Body of pancreas (tissue), 4 donors: ENCODE measurements around the gene PPFIA1. TPM values are rescaled to one million over a fixed set of nuclear protein-coding genes. Genes with fewer than 3 reads are reported as not detected.

Source experiments
- ATAC-seq: fragments of 150-250 bp; one replicate; pipeline ENCODE4 v1.9.1; 2016
- DNase-seq, 4 donors: peaks; one replicate each; pipeline ENCODE4 v3.0.0-alpha.2; 2019
- H3K27ac ChIP-seq, 4 donors: fragments of 200-600 bp; sonication (generic); 1 replicate in 3 of 4; 2 replicates in 1 of 4; pipeline versions ENCODE4 v1.5.1 to v1.6.1; 2016 to 2019; ENCODE audit warnings: mild to moderate bottlenecking in 1 of 4, mixed read lengths in 1 of 4, moderate library complexity in 1 of 4
- H3K27me3 ChIP-seq, 2 donors: fragments of 200-600 bp; sonication (generic); one replicate each; pipeline ENCODE4 v1.6.0; 2016; ENCODE audit warnings: mild to moderate bottlenecking in 1 of 2
- H3K36me3 ChIP-seq, 2 donors: fragments of 200-600 bp; sonication (generic); replicated peaks in 1 of 2; 2 replicates each; pipeline ENCODE4 v1.5.1; 2016; ENCODE audit warnings: low read depth in 2 of 2; ENCODE audit not compliant: insufficient read depth in 1 of 2
- H3K4me1 ChIP-seq: fragments of 200-600 bp; sonication (generic); one replicate; pipeline ENCODE4 v1.6.0; 2016
- H3K4me3 ChIP-seq, 2 donors: fragments of 200-600 bp; sonication (generic); 1 replicate in 1 of 2; 2 replicates in 1 of 2; pipeline ENCODE4 v1.5.1; 2016 to 2019
- H3K9me3 ChIP-seq, 3 donors: fragments of 200-600 bp; sonication (generic); 1 replicate in 2 of 3; 2 replicates in 1 of 3; pipeline ENCODE4 v1.5.1; 2016
- POLR2A ChIP-seq, 3 donors: fragments of 450-650 bp; IDR thresholded peaks; one replicate each; pipeline ENCODE4 v1.6.1; 2016; ENCODE audit warnings: antibody characterized with exemption in 3 of 3, mild to moderate bottlenecking in 2 of 3
- WGBS, 2 donors: methylation state at CpG; one replicate each; pipeline ENCODE4 v1.1.5; 2017; 5-methylcytosine and 5-hydroxymethylcytosine counted together
- intact Hi-C: fragments of 100-400 bp; cut with DNase I; formaldehyde crosslinking; loops from one replicate; pipeline ENCODE4 v1.15.1; 2023
- total RNA-seq, 2 donors: library from RNA; depleted of rRNA; stranded (reverse); fragments of >200 nt; gene quantifications; one replicate each; pipeline ENCODE4 v1.1.0, GENCODE V29; 2016
- TF ChIP-seq, protein P1 (sequence below), 7 experiments: fragments of 450-650 bp in 4 of 7; fragments of 200-600 bp in 3 of 7; sonication (generic) in 3 of 7; IDR thresholded peaks; one replicate each; pipeline ENCODE4 v1.5.1; 2016 to 2019; ENCODE audit warnings: antibody characterized with exemption in 7 of 7

PPFIA1 gene
- total RNA-seq, 2 donors from 2014 or later = 22.1 to 29.3 TPM

DNA sequence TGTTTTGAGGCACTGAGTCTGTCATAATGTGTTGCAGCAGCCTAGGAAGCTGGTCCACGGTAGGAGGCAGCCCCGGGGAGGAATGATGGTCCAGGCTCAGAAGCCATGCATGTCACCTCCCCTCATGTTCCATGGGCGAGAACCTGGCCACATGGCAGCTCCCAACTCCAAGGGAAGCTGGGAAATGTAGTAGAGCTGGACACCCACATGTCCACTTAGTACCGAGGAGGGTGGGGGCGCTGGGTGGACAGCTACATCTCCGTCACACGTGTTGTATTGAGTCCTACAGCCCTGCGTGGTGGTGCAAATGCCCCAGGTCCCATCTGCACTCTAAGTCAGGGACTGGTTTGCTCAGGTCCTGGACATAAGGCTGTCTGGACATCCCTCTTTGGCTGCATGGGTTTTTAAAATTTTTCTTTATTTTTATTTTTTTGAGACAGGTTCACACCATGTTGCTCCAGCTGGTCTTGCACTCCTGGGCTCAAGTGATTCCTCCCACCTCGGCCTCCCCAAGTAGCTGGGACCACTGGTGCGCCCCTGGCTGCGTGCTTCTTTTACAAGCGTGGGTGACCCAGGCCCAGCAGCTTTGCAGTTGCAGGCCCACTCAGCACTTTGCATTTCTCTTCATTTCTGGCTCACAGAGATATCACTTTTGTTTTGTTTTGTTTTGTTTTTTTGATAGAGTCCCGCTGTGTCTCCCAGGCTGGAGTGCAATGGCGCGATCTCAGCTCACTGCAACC, 123.9 kb downstream of the PPFIA1 start:
- H3K9me3 ChIP-seq = no peaks in the 10 kb centered on the region
- 95 to 96% methylated on average over 11 to 15 of the region's 15 CpGs for WGBS, 2 donors
- TF ChIP-seq, protein P1, sequence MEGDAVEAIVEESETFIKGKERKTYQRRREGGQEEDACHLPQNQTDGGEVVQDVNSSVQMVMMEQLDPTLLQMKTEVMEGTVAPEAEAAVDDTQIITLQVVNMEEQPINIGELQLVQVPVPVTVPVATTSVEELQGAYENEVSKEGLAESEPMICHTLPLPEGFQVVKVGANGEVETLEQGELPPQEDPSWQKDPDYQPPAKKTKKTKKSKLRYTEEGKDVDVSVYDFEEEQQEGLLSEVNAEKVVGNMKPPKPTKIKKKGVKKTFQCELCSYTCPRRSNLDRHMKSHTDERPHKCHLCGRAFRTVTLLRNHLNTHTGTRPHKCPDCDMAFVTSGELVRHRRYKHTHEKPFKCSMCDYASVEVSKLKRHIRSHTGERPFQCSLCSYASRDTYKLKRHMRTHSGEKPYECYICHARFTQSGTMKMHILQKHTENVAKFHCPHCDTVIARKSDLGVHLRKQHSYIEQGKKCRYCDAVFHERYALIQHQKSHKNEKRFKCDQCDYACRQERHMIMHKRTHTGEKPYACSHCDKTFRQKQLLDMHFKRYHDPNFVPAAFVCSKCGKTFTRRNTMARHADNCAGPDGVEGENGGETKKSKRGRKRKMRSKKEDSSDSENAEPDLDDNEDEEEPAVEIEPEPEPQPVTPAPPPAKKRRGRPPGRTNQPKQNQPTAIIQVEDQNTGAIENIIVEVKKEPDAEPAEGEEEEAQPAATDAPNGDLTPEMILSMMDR (IDR thresholded peaks at IDR 0.05) = no peak
- no peak for TF ChIP-seq POLR2A (IDR thresholded peaks at IDR 0.05)
- H3K4me1 ChIP-seq = peaks cover 12% of the 10 kb centered on the region
- intact Hi-C loops = no loop called here
- ATAC-seq = no peak
- no peaks in the 10 kb centered on the region for H3K36me3 ChIP-seq
- H3K27me3 ChIP-seq = no peaks in the 10 kb centered on the region
- no peak overlapping the region for H3K27ac ChIP-seq
- no peak overlapping the region for H3K4me3 ChIP-seq
- no peak for DNase-seq

DNA sequence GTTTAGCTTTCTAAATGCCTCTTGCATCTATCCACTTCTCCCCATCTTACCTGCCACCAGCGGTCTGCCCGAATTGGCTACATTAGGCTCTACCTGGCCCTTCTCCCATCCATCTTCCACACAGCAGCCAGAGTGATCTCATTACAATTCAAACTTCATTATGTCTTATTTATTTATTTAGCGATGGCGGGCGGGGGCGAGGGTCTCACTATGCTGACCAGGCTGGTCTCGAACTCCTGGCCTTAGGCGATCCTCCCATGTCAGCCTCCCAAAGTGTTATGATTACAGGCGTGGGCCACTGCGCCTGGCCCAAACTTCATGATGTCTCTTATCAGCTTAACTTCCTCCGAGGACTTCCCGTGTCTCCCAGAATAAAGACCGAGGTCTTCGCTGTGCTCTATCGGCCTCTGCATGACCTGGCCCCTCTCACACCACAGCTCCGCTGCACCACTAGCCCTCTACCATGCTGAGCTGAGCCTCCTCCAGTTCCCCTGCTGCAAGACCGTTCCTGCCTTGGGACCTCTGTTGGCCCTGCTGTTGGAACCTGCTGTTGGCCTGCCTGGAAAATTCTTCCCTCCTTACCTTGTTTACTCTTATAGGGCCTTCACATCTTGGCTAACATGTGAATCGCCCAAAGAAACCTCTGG, 127.0 kb downstream of the PPFIA1 start:
- H3K4me1 ChIP-seq = peaks cover 29% of the 10 kb centered on the region

DNA sequence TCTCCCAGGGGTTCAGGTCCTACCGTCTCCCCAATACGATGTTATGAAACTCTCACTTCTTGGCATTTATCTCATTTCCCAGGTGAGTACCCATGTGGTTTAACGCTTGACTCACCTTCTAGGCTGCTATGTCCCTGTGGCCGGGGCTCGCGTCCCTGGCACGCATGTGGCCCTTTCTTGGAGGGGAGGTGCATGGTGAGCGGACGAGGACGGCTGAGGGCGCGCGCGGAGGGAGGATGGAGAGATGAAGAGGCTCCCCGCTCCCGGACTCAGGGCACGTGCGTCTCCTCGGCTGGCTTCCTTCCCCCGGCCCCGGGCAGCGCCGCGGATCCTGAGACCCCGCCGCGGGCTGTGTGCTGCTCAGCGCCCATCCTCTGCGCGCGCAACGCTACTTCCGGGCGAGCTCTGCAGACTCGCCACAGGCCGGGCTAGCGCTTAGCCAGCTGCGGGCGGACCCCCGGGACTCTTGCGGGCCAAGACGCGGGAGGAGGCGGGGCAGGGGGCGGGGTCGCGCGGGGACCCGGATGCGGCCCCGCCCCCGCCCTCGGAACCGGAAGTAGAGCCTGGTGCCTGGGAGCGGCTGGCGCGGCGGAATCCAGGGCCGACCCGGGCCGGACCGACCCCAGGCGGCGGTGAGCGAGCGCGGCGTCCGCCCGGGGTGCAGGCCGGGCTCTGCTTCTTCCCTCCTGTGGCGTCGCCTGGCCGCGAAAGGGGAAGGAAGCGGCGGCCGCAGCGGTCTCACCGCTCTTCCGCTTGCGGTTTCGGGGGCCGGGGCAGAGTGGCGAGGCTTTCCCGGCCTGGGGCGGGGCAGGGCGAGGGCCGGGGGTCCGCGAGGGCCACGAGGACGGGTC, 127.7 kb downstream of the PPFIA1 start, which contains the start of gene CTTN:
Gene CTTN (plus strand): TSS at position 547 of the 851 bp plus-strand sequence. CDS start 8,769 bp downstream, outside the sequence.
- DNase-seq (peak; percentile 81 to 88 (median 86)), ATAC-seq (peak; percentile 86)
- intact Hi-C loops = no loop called here
- H3K27ac ChIP-seq = peak within 1 kb of the TSS; percentile 85 to 90 (median 85)
- H3K9me3 ChIP-seq = no peaks in the 10 kb centered on the region
- 0% methylated on average over 21 to 91 of the region's 93 CpGs for WGBS, 2 donors
- no peaks in the 10 kb centered on the region for H3K36me3 ChIP-seq
- TF ChIP-seq POLR2A (IDR thresholded peaks at IDR 0.05) = peak; percentile 59 to 72 (median 71)
- TF ChIP-seq, protein P1 (IDR thresholded peaks at IDR 0.05) = no peak
- no peaks in the 10 kb centered on the region for H3K27me3 ChIP-seq
- peak within 1 kb of the TSS; percentile 84 to 98 for H3K4me3 ChIP-seq
- H3K4me1 ChIP-seq = peaks cover 34% of the 10 kb centered on the region

More for the DNA sequence above, 127.0 kb downstream of the PPFIA1 start:
- intact Hi-C loops = no loop called here
- H3K4me3 ChIP-seq = peak overlapping the region; percentile 84 to 98
- no peaks in the 10 kb centered on the region for H3K9me3 ChIP-seq
- 26 to 46% methylated on average over 18 of the region's 18 CpGs for WGBS, 2 donors
- H3K27me3 ChIP-seq = no peaks in the 10 kb centered on the region
- peak; percentile 30 to 31 (median 30) for DNase-seq
- ATAC-seq = peak; percentile 12
- peak overlapping the region; percentile 85 to 90 (median 85) for H3K27ac ChIP-seq
- H3K36me3 ChIP-seq = no peaks in the 10 kb centered on the region
- TF ChIP-seq, protein P1 (IDR thresholded peaks at IDR 0.05) = no peak
- TF ChIP-seq POLR2A (IDR thresholded peaks at IDR 0.05) = no peak

GRCh38 chr11:70398834-70399680, 128.6 kb downstream of the PPFIA1 start:
- no peaks in the 10 kb centered on the region for H3K36me3 ChIP-seq
- peak overlapping the region; percentile 85 to 90 (median 85) for H3K27ac ChIP-seq
- H3K4me1 ChIP-seq = peaks cover 34% of the 10 kb centered on the region
- intact Hi-C loops = no loop called here
- peak; percentile 3 for ATAC-seq
- peak; percentile 15 to 33 (median 28) for DNase-seq
- 1% methylated on average over 30 to 40 of the region's 42 CpGs for WGBS, 2 donors
- peak overlapping the region; percentile 84 to 98 for H3K4me3 ChIP-seq
- H3K27me3 ChIP-seq = no peaks in the 10 kb centered on the region
- TF ChIP-seq, protein P1 (IDR thresholded peaks at IDR 0.05) = no peak
- TF ChIP-seq POLR2A (IDR thresholded peaks at IDR 0.05) = no peak
- H3K9me3 ChIP-seq = no peaks in the 10 kb centered on the region
